WERI-Rb-1 (cell line): ENCODE data around the gene UNKL.

Experiments
- DNase-seq: peaks from one replicate; pipeline ENCODE4 v3.0.0-alpha.2; 2020
- H3K27ac ChIP-seq: fragments of 250-450 bp; sonication (Bioruptor Pico); 2 replicates; pipeline ENCODE4 v1.5.1; 2020; ENCODE audit warnings: mild to moderate bottlenecking, moderate library complexity
- H3K27me3 ChIP-seq: fragments of 250-450 bp; sonication (Bioruptor Pico); 2 replicates; pipeline ENCODE4 v1.5.1; 2021; ENCODE audit warnings: mild to moderate bottlenecking, low read depth, moderate library complexity; ENCODE audit not compliant: insufficient read depth, severe bottlenecking
- H3K36me3 ChIP-seq: fragments of 250-450 bp; sonication (Bioruptor Pico); 2 replicates; pipeline ENCODE4 v1.5.1; 2020; ENCODE audit warnings: mild to moderate bottlenecking, moderate library complexity
- H3K4me3 ChIP-seq: 2 replicates; pipeline ENCODE4 v1.5.1; 2011; ENCODE audit warnings: low read depth, mild to moderate bottlenecking, control low read depth, low read length
- H3K9me3 ChIP-seq: fragments of 250-450 bp; sonication (Bioruptor Pico); 2 replicates; pipeline ENCODE4 v1.5.1; 2021; ENCODE audit warnings: mild to moderate bottlenecking, moderate library complexity; ENCODE audit not compliant: severe bottlenecking
- CTCF ChIP-seq: IDR thresholded peaks from 2 replicates; pipeline ENCODE4 v1.5.1; 2011; ENCODE audit warnings: low read depth, mild to moderate bottlenecking, control low read depth, inconsistent platforms, low read length

The UNKL gene

GRCh38 chr16:1427473-1428461 is 13.3 kb upstream of the UNKL start:
- Histone ChIP-seq H3K9me3 (no peaks in the 10 kb centered on the region), H3K27ac (no peak overlapping the region), H3K36me3 (no peaks in the 10 kb centered on the region), H3K27me3 (no peaks in the 10 kb centered on the region), H3K4me3 (no peak overlapping the region)
- DNase-seq = no peak
- no peak for TF ChIP-seq CTCF

- Histone ChIP-seq H3K27ac (no peak overlapping the region), H3K4me3 (no peak overlapping the region), H3K27me3 (no peaks in the 10 kb centered on the region), H3K36me3 (no peaks in the 10 kb centered on the region), H3K9me3 (no peaks in the 10 kb centered on the region)
- no peak for DNase-seq
- TF ChIP-seq CTCF = no peak
Measured at GRCh38 chr16:1426734-1427471, 12.4 kb upstream of the UNKL start.

GRCh38 chr16:1425616-1426370 is 11.3 kb upstream of the UNKL start:
- no peak for TF ChIP-seq CTCF
- Histone ChIP-seq H3K27me3 (no peaks in the 10 kb centered on the region), H3K9me3 (no peaks in the 10 kb centered on the region), H3K36me3 (no peaks in the 10 kb centered on the region), H3K4me3 (no peak overlapping the region), H3K27ac (no peak overlapping the region)
- DNase-seq = no peak

- TF ChIP-seq CTCF = no peak
- H3K4me3 ChIP-seq = no peak overlapping the region
- no peaks in the 10 kb centered on the region for H3K9me3 ChIP-seq
- no peaks in the 10 kb centered on the region for H3K27me3 ChIP-seq
- no peak overlapping the region for H3K27ac ChIP-seq
- no peak for DNase-seq
- no peaks in the 10 kb centered on the region; the same call in none of the 2 replicates for H3K36me3 ChIP-seq
Measured at GRCh38 chr16:1424028-1424427, 9.5 kb upstream of the UNKL start.

- no peak for TF ChIP-seq CTCF
- DNase-seq = no peak
- H3K4me3 ChIP-seq = no peak overlapping the region
- H3K27ac ChIP-seq = peak overlapping the region; percentile 85; the same call in 1 of the 2 replicates
- no peaks in the 10 kb centered on the region for H3K27me3 ChIP-seq
- H3K36me3 ChIP-seq = peaks cover 11% of the 10 kb centered on the region
- H3K9me3 ChIP-seq = no peaks in the 10 kb centered on the region
Measured at GRCh38 chr16:1422076-1422475, 7.6 kb upstream of the UNKL start.
